ENCODE data around the gene VAV3. TPM values are rescaled to one million over a fixed set of nuclear protein-coding genes. Genes with fewer than 3 reads are reported as not detected.

VAV3 gene
- total and polyA plus RNA-seq, 9 of the 15 experiments (the other 6 are each of a cell fraction or from before 2014, with no cell fraction given): not detected

GRCh38 chr1:107640207-107640606, 324.8 kb downstream of the VAV3 start:
- Histone ChIP-seq H3K9me3 (replicated peaks; ENCODE audit: control insufficient read depth, insufficient read depth, low read depth, low read length) (no peaks in the 10 kb centered on the region), H3K4me3 (no peak overlapping the region), H3K9me1 (ENCODE audit: control insufficient read depth, insufficient read depth, low read length) (no peaks in the 10 kb centered on the region), H3K27me3 (ENCODE audit: control insufficient read depth in 2 of 2, insufficient read depth in 2 of 2, low read length in 2 of 2) (no peaks in the 10 kb centered on the region), H2AFZ (ENCODE audit: low read depth, low read length) (no peak overlapping the region), H3K27ac (ENCODE audit: extremely low read depth, low read depth, low read length) (no peak overlapping the region), H3K4me2 (ENCODE audit: insufficient read depth, low read length) (no peak overlapping the region), H4K20me1 (replicated peaks; ENCODE audit: control insufficient read depth, insufficient read depth, low read length) (no peaks in the 10 kb centered on the region), H3K36me3 (ENCODE audit: control insufficient read depth, insufficient read depth, low read length) (no peaks in the 10 kb centered on the region), H3K9ac (ENCODE audit: insufficient read depth in 1 of 2, low read depth in 2 of 2, low read length in 2 of 2) (no peak overlapping the region), H3K79me2 (ENCODE audit: control insufficient read depth, insufficient read depth, low read length) (no peaks in the 10 kb centered on the region), H3K4me1 (replicated peaks in 1 of 2; ENCODE audit: control insufficient read depth in 2 of 2, insufficient read depth in 2 of 2, low read length in 2 of 2) (no peaks in the 10 kb centered on the region)
- ChIA-PET CTCF (ENCODE audit: low intra/inter-chr PET ratio) (no interaction called here), POLR2A (no interaction called here)
- ATAC-seq: no peak
- WGBS (ENCODE audit: insufficient coverage, low coverage, missing lambda C conversion rate): 3% methylated on average over 7 of the region's 7 CpGs
- no TSS peak for BruUV-seq (replicated peaks)
- TF ChIP-seq MECOM (CRISPR knock-in tag; IDR thresholded peaks at IDR 0.05) (no peak), DMBX1 (CRISPR knock-in tag; IDR thresholded peaks at IDR 0.05; ENCODE audit: borderline replicate concordance) (no peak), DPF2 (IDR thresholded peaks at IDR 0.05) (no peak), SMAD3 (CRISPR knock-in tag; conservative IDR thresholded peaks at IDR 0.05) (no peak), TEAD4 (IDR thresholded peaks at IDR 0.05; ENCODE audit: low read length) (no peak), TEAD4 (CRISPR knock-in tag; IDR thresholded peaks at IDR 0.05; ENCODE audit: borderline replicate concordance) (no peak), E2F5 (CRISPR knock-in tag; IDR thresholded peaks at IDR 0.05) (no peak), TOE1 (IDR thresholded peaks at IDR 0.05; ENCODE audit: borderline replicate concordance) (no peak), TOE1 (CRISPR knock-in tag; IDR thresholded peaks at IDR 0.05; ENCODE audit: borderline replicate concordance, low read depth) (no peak)
- in situ Hi-C loops (cut with MboI) (no loop called here), intact Hi-C loops (cut with micrococcal nuclease) (no loop called here)
- no peak for FAIRE-seq
- no peak for DNase-seq (ENCODE audit: extremely low read depth in 1 of 4, low spot score in 3 of 4)
